ENCODE measurements around the gene C2CD4C.

C2CD4C gene

DNA sequence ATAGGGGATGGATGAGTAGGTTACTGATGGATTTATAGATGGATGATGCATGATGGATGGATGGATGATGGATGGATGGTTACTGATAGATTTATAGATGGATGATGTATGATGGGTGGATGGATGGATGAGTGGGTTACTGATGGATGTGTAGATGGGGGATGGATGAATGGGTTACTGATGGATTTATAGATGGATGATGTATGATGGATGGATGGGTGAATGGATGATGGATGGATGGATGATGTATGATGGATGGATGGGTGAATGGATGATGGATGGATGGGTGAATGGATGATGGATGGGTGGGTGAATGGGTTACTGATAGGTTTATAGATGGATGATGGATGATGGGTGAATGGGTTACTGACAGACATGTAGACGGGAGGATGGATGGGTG lies 6.3 kb upstream of the C2CD4C start:
- TF ChIP-seq TAF1 (IDR thresholded peaks at IDR 0.05; ENCODE audit: borderline replicate concordance, insufficient read depth, low read length) (no peak), SIN3A (IDR thresholded peaks at IDR 0.05; ENCODE audit: borderline replicate concordance, insufficient read depth, low read length) (no peak), REST (IDR thresholded peaks at IDR 0.05; ENCODE audit: insufficient read depth in 1 of 2, low read depth in 2 of 2, low read length in 2 of 2) (no peak), POLR2AphosphoS5 (IDR thresholded peaks at IDR 0.05; ENCODE audit: low read depth, low read length) (no peak), FOXP2 (optimal IDR thresholded peaks at IDR 0.05; ENCODE audit: borderline replicate concordance, extremely low read depth, extremely low read length, insufficient read depth) (no peak)

- TF ChIP-seq TAF1 (IDR thresholded peaks at IDR 0.05; ENCODE audit: borderline replicate concordance, insufficient read depth, low read length), result no peak
- TF ChIP-seq SIN3A (IDR thresholded peaks at IDR 0.05; ENCODE audit: borderline replicate concordance, insufficient read depth, low read length), result no peak
- no peak for TF ChIP-seq POLR2AphosphoS5 (IDR thresholded peaks at IDR 0.05; ENCODE audit: low read depth, low read length)
- TF ChIP-seq FOXP2 (optimal IDR thresholded peaks at IDR 0.05; ENCODE audit: borderline replicate concordance, extremely low read depth, extremely low read length, insufficient read depth), result no peak
- TF ChIP-seq REST (IDR thresholded peaks at IDR 0.05; ENCODE audit: insufficient read depth in 1 of 2, low read depth in 2 of 2, low read length in 2 of 2), result no peak
Observed at GRCh38 chr19:413756-414420, 4.9 kb upstream of the C2CD4C start.

DNA sequence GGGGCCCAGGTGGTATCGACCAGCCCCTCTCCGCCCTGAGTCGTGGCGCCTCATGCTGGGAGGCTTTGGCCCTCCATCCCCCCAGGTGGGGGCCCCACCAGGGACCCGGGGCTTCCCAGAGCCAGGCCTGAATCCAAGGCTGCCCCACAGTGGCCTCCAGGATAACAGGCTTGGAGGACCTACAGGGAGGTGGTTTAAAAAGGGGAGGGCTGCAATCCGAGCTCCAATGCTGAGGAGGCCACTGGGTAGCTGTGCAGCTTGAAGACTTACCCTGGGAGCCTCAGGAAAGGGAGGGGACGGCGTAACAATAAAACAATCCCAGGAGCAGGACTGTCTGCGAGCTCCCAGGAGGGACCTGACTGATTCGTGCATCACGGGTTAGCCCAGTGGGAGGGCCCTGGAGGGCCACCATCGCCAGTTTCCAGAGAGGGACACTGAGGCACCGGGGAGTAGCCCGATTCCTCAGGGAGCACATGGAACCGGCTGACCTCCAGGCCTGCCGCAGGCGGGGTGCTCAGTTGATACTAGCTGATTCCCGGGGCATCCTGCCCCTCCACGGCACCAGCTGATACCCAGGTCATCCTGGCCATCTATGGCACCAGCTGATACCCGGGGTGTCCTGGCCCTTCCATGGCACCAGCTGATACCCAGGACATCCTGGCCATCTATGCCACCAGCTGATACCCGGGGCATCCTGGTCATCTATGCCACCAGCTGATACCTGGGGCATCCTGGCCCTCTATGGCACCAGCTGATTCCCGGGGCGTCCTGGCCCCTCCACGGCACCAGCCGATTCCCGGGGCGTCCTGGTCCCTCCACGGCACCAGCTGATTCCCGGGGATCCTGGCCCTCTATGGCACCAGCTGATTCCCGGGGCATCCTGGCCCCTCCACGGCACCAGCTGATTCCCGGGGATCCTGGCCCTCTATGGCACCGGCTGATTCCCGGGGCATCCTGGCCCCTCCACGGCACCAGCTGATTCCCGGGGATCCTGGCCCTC lies 3.7 kb upstream of the C2CD4C start:
- TF ChIP-seq REST (IDR thresholded peaks at IDR 0.05; ENCODE audit: insufficient read depth in 1 of 2, low read depth in 2 of 2, low read length in 2 of 2) (no peak), SIN3A (IDR thresholded peaks at IDR 0.05; ENCODE audit: borderline replicate concordance, insufficient read depth, low read length) (no peak), POLR2AphosphoS5 (IDR thresholded peaks at IDR 0.05; ENCODE audit: low read depth, low read length) (no peak), FOXP2 (optimal IDR thresholded peaks at IDR 0.05; ENCODE audit: borderline replicate concordance, extremely low read depth, extremely low read length, insufficient read depth) (no peak), TAF1 (IDR thresholded peaks at IDR 0.05; ENCODE audit: borderline replicate concordance, insufficient read depth, low read length) (no peak)

GRCh38 chr19:411723-412355 lies 2.9 kb upstream of the C2CD4C start:
- no peak for TF ChIP-seq SIN3A (IDR thresholded peaks at IDR 0.05; ENCODE audit: borderline replicate concordance, insufficient read depth, low read length)
- TF ChIP-seq TAF1 (IDR thresholded peaks at IDR 0.05; ENCODE audit: borderline replicate concordance, insufficient read depth, low read length), result no peak
- no peak for TF ChIP-seq FOXP2 (optimal IDR thresholded peaks at IDR 0.05; ENCODE audit: borderline replicate concordance, extremely low read depth, extremely low read length, insufficient read depth)
- no peak for TF ChIP-seq POLR2AphosphoS5 (IDR thresholded peaks at IDR 0.05; ENCODE audit: low read depth, low read length)
- no peak for TF ChIP-seq REST (IDR thresholded peaks at IDR 0.05; ENCODE audit: insufficient read depth in 1 of 2, low read depth in 2 of 2, low read length in 2 of 2)
